OCI-LY1 (cell line): ENCODE results near the gene CCDC85C.

Source experiments
- H2AFZ ChIP-seq: fragments of 200-600 bp; sonication (generic), shearing (Covaris generic); 2 replicates; pipeline ENCODE4 v1.6.0; 2014; ENCODE audit warnings: antibody characterized with exemption, mild to moderate bottlenecking, low read length
- H3F3A ChIP-seq: fragments of 200-600 bp; sonication (generic), shearing (Covaris generic); 2 replicates; pipeline ENCODE4 v1.6.0; 2014; ENCODE audit warnings: mild to moderate bottlenecking, antibody characterized with exemption, low read length, moderate library complexity; ENCODE audit not compliant: insufficient read depth
- H3K27ac ChIP-seq: fragments of 200-600 bp; sonication (generic); 2 replicates; pipeline ENCODE4 v1.5.1; 2014; ENCODE audit warnings: low read length, mixed run types, mild to moderate bottlenecking, low read depth; ENCODE audit not compliant: poor library complexity, severe bottlenecking
- H3K27me3 ChIP-seq: fragments of 200-600 bp; sonication (generic); 2 replicates; pipeline ENCODE4 v1.6.0; 2014; ENCODE audit warnings: antibody characterized with exemption, mild to moderate bottlenecking, low read length, moderate library complexity; ENCODE audit not compliant: insufficient read depth
- H3K36me3 ChIP-seq: fragments of 200-600 bp; sonication (generic); 2 replicates; pipeline ENCODE4 v1.6.1; 2014; ENCODE audit warnings: mild to moderate bottlenecking, antibody characterized with exemption, low read length, moderate library complexity, mixed read lengths; ENCODE audit not compliant: insufficient read depth
- H3K4me1 ChIP-seq: fragments of 200-600 bp; sonication (generic); 2 replicates; pipeline ENCODE4 v1.5.1; 2014; ENCODE audit warnings: mild to moderate bottlenecking, low read length, moderate library complexity; ENCODE audit not compliant: insufficient read depth, severe bottlenecking
- H3K4me2 ChIP-seq: fragments of 200-600 bp; sonication (generic), shearing (Covaris generic); 2 replicates; pipeline ENCODE4 v1.6.1; 2014; ENCODE audit warnings: low read length
- H3K4me3 ChIP-seq: fragments of 200-600 bp; sonication (generic); 2 replicates; pipeline ENCODE4 v1.5.1; 2014; ENCODE audit warnings: low read length, low read depth, mild to moderate bottlenecking, mixed read lengths; ENCODE audit not compliant: poor library complexity, severe bottlenecking
- H3K79me2 ChIP-seq: fragments of 200-600 bp; shearing (Covaris generic); 2 replicates; pipeline ENCODE4 v1.6.1; 2016; ENCODE audit warnings: mixed run types, low read length, mixed read lengths; ENCODE audit not compliant: insufficient read depth
- H3K9ac ChIP-seq: fragments of 200-600 bp; sonication (generic), shearing (Covaris generic); 2 replicates; pipeline ENCODE4 v1.6.1; 2014; ENCODE audit warnings: mild to moderate bottlenecking, low read length, mixed read lengths
- H3K9me2 ChIP-seq: fragments of 200-600 bp; sonication (generic), shearing (Covaris generic); 2 replicates; pipeline ENCODE4 v1.6.1; 2014; ENCODE audit warnings: low read depth, mild to moderate bottlenecking, low read length, mixed read lengths
- H3K9me3 ChIP-seq: fragments of 200-600 bp; shearing (Covaris generic); 2 replicates; pipeline ENCODE4 v1.6.1; 2014; ENCODE audit warnings: low read length, mixed read lengths
- H4K20me1 ChIP-seq: fragments of 200-600 bp; sonication (generic), shearing (Covaris generic); 2 replicates; pipeline ENCODE4 v1.6.0; 2016; ENCODE audit warnings: mild to moderate bottlenecking, low read length; ENCODE audit not compliant: insufficient read depth
- CTCF ChIP-seq: fragments of 200-600 bp; sonication (generic), shearing (Covaris generic); IDR thresholded peaks from 2 replicates; pipeline ENCODE4 v1.5.1; 2017; ENCODE audit warnings: mild to moderate bottlenecking, antibody characterized with exemption, low read length, moderate library complexity, mixed read lengths
- EZH2 ChIP-seq: fragments of 200-600 bp; sonication (generic), shearing (Covaris generic); IDR thresholded peaks from 2 replicates; pipeline ENCODE4 v1.8.0; 2017; ENCODE audit warnings: borderline replicate concordance, mixed run types, mild to moderate bottlenecking, antibody characterized with exemption, low read length, moderate library complexity, mixed read lengths

Gene CCDC85C

GRCh38 chr14:99554757-99555531, 49.1 kb downstream of the CCDC85C start:
- Histone ChIP-seq H3K9me3 (no peaks in the 10 kb centered on the region), H3K36me3 (no peaks in the 10 kb centered on the region), H3F3A (no peaks in the 10 kb centered on the region), H3K27ac (no peak overlapping the region), H3K4me2 (no peak overlapping the region), H3K79me2 (no peaks in the 10 kb centered on the region), H3K4me1 (no peaks in the 10 kb centered on the region), H3K9ac (no peak overlapping the region), H4K20me1 (no peaks in the 10 kb centered on the region), H3K9me2 (no peaks in the 10 kb centered on the region), H2AFZ (no peak overlapping the region), H3K4me3 (no peak overlapping the region), H3K27me3 (0 out of 2 replicates have a peak, but pooled peaks cover under 1% of the 10 kb centered on the region)
- TF ChIP-seq EZH2 (no peak), CTCF (no peak)

DNA sequence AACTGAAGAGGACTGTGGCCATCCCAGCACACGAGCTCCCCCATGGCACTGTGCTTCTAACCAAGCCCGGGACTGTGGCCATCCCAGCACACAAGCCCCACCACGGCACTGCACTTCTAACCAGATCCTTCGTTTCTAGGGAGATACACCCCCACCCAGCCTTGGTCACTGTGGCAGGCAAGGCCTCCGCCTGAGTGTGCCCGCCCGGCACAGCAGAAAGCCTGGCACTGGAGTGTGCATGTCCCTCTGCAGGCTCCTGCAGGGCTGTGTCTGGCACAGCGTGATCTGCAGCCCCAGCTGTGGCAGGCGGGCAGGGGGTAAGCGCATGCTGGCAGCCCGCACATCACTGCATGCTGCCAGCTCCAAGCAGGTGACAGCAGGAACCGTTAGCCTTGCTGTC, 49.8 kb downstream of the CCDC85C start:
- Histone ChIP-seq H3K4me2 (no peak overlapping the region), H3K27me3 (no peaks in the 10 kb centered on the region), H2AFZ (no peak overlapping the region), H3K4me1 (no peaks in the 10 kb centered on the region), H3K27ac (no peak overlapping the region), H3K36me3 (no peaks in the 10 kb centered on the region), H3K79me2 (no peaks in the 10 kb centered on the region), H3F3A (no peaks in the 10 kb centered on the region), H4K20me1 (no peaks in the 10 kb centered on the region), H3K9ac (no peak overlapping the region), H3K9me3 (no peaks in the 10 kb centered on the region), H3K9me2 (no peaks in the 10 kb centered on the region), H3K4me3 (no peak overlapping the region)
- TF ChIP-seq CTCF (no peak), EZH2 (no peak)

- Histone ChIP-seq H3K4me2 (no peak overlapping the region), H3K4me3 (no peak overlapping the region), H2AFZ (no peak overlapping the region), H3K9me3 (no peaks in the 10 kb centered on the region), H3K79me2 (no peaks in the 10 kb centered on the region), H3K4me1 (no peaks in the 10 kb centered on the region), H3K9me2 (no peaks in the 10 kb centered on the region), H3K27ac (no peak overlapping the region), H4K20me1 (no peaks in the 10 kb centered on the region), H3K36me3 (no peaks in the 10 kb centered on the region), H3K9ac (no peak overlapping the region), H3F3A (no peaks in the 10 kb centered on the region), H3K27me3 (no peaks in the 10 kb centered on the region)
- TF ChIP-seq EZH2 (no peak), CTCF (no peak)
These were observed 51.3 kb downstream of the CCDC85C start for GRCh38 chr14:99552572-99553216.
